Measurements from ENCODE around the gene SEZ6L.

SEZ6L gene

DNA sequence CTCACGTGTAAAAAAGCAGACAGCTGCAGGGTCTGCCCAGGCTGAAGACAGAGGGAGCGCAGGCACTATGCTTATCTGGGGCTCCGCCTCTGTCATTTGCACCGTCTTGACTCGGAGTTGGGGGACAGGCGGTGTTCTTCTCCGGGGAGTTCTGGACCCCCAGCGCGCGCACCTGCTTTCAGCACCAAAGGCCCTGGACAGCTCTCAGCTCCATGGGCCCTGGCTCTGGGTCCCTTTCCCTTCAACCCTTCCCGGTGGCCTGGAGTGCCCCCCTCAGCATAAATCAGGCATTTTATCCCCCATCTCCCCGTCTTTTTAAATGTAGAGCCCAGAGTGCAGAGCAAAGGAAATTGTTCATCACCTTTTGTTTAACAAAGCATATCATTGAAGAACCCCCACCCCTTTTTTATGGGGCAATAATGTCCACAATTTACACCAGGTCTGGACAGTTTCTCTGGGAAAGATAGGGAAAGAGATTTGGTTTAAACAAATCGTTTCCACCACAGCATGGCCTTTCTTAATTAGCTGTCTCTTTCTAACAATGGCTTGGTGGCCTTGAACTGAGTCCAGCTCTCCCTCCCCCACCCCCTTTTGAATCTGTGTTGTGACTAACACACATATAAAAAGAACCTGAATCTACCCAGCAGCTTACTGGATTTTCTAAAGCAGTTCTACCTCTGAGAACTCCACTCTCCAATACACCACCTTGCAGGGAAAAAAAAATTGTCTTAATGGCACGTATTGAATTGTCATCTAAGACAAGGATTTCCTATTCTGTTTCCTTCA, 1.7 kb downstream of the SEZ6L start:
- H3K4me3 ChIP-seq (ENCODE audit: low read depth, low read length) = no peak overlapping the region
- ChIA-PET CTCF (interaction anchor here (1.2 to 7.6 kb wide), 7 partner anchors 10 to 161 kb away, joined by 4 to 74 read pairs (median 5); no protein-coding TSS in a partner anchor), POLR2A (no interaction called here)
- TF ChIP-seq, protein P1, sequence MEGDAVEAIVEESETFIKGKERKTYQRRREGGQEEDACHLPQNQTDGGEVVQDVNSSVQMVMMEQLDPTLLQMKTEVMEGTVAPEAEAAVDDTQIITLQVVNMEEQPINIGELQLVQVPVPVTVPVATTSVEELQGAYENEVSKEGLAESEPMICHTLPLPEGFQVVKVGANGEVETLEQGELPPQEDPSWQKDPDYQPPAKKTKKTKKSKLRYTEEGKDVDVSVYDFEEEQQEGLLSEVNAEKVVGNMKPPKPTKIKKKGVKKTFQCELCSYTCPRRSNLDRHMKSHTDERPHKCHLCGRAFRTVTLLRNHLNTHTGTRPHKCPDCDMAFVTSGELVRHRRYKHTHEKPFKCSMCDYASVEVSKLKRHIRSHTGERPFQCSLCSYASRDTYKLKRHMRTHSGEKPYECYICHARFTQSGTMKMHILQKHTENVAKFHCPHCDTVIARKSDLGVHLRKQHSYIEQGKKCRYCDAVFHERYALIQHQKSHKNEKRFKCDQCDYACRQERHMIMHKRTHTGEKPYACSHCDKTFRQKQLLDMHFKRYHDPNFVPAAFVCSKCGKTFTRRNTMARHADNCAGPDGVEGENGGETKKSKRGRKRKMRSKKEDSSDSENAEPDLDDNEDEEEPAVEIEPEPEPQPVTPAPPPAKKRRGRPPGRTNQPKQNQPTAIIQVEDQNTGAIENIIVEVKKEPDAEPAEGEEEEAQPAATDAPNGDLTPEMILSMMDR (IDR thresholded peaks at IDR 0.05; ENCODE audit: insufficient read depth, low read length, missing control alignments) = no peak
- no peak for DNase-seq (ENCODE audit: low read depth, low spot score)

DNA sequence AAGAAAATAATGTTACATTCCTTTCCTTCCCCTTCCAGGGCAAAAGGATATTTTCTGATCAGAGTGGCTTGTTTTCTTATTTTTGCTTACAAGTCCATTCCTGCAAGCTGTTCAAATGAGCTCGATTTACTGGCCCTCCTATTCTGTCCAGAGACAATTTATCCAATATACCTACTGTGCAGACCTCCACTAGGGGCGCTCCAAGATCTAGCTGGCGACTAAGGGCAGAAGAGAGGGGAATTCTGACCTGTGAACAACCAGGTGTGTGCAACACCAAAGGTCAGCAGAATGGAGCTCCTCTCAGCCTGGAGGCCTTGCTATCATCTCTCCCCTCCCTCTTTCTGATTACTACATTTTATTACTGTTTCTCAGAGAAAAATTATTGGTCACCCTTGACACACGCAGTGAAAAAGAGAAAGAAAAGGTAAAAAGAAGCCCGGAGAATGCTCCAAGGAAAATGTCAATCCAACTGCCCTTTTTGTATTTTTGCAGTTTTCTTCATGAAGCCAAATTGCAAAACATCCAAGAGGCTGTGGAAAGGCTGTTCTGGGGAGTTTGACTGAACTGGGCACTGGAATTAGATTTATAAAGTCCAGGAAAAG, 3.2 kb downstream of the SEZ6L start:
- TF ChIP-seq, protein P1 (IDR thresholded peaks at IDR 0.05; ENCODE audit: insufficient read depth, low read length, missing control alignments) = peak; percentile 69
- ChIA-PET POLR2A (no interaction called here), CTCF (interaction anchor here (0.5 to 7.6 kb wide), 33 partner anchors 9 to 194 kb away, joined by 3 to 74 read pairs (median 4); no protein-coding TSS in a partner anchor)
- DNase-seq (ENCODE audit: low read depth, low spot score) = no peak
- no peak overlapping the region for H3K4me3 ChIP-seq (ENCODE audit: low read depth, low read length)

DNA sequence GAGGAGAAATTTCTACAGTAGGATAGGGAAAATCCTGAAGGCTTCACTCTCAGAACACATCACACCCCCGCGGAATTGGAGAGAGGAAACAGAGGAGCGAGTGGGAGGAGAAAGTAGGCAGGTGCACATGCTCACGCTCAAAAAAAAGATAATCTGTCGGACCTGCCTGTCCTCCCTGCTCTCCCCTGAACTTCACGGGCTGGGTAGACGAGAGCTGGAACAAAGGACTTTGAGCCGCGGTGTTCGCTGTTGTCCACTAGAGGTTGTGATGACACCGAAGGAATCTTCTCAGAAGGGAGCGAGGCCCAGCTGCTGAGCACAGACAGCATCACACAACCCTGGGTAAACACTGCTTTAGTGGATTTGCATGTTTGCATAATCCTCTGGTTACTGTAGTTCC, 5.0 kb downstream of the SEZ6L start:
- no peak for DNase-seq (ENCODE audit: low read depth, low spot score)
- POLR2A ChIA-PET = no interaction called here
- CTCF ChIA-PET = interaction anchor here (0.7 to 7.6 kb wide), 5 partner anchors 20 to 157 kb away, joined by 5 to 74 read pairs (median 9); no protein-coding TSS in a partner anchor
- H3K4me3 ChIP-seq (ENCODE audit: low read depth, low read length) = no peak overlapping the region
- TF ChIP-seq, protein P1 (IDR thresholded peaks at IDR 0.05; ENCODE audit: insufficient read depth, low read length, missing control alignments) = peak; percentile 43

DNA sequence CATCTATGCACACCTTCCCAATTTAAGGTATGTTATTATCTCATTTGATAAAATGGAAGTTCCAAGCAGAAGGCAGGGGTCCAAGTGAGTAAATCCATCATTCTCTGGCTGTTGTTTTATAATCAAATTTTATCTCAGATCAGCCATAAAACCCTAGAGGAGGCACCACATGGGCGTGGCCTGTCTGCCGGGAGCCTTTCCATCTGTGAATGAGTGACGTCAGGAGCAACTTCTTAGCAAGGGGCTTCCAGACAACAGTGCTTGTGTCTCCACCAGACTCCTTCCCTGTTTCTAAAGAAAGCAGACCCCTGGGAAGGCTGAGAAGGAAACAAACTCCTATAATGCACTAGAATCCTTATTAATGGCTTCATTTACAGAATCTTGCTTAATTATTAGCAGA, 13.5 kb downstream of the SEZ6L start:
- ChIA-PET POLR2A (no interaction called here), CTCF (interaction anchor here (3.5 kb wide), 1 partner anchor 10 kb away, joined by 21 read pairs; no protein-coding TSS in a partner anchor)
- DNase-seq (ENCODE audit: low read depth, low spot score) = no peak
- no peak overlapping the region for H3K4me3 ChIP-seq (ENCODE audit: low read depth, low read length)
- TF ChIP-seq, protein P1 (IDR thresholded peaks at IDR 0.05; ENCODE audit: insufficient read depth, low read length, missing control alignments) = no peak

DNA sequence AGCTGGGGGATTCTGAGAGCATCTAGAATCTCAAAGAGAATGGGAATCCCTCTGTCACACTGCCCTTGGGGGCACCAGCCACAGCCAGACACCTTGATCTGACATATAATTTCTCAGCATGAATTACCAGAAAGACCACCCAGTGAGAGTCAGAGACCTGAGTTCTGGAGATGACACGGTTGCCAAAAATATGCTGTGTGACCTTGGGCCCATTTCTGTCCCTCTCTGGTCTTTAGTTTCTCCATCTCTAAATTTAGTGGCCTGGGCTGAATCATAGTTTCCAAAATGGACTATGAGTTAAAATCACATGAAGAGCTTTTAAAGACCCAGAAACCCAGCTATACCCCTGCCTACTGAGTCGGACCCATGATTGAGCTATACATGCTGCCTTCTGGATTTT, 15.9 kb downstream of the SEZ6L start:
- TF ChIP-seq, protein P1 (IDR thresholded peaks at IDR 0.05; ENCODE audit: insufficient read depth, low read length, missing control alignments) = no peak
- ChIA-PET CTCF (interaction anchor here (0.9 kb wide), 1 partner anchor 145 kb away, joined by 3 read pairs; no protein-coding TSS in a partner anchor), POLR2A (no interaction called here)
- no peak overlapping the region for H3K4me3 ChIP-seq (ENCODE audit: low read depth, low read length)
- no peak for DNase-seq (ENCODE audit: low read depth, low spot score)

DNA sequence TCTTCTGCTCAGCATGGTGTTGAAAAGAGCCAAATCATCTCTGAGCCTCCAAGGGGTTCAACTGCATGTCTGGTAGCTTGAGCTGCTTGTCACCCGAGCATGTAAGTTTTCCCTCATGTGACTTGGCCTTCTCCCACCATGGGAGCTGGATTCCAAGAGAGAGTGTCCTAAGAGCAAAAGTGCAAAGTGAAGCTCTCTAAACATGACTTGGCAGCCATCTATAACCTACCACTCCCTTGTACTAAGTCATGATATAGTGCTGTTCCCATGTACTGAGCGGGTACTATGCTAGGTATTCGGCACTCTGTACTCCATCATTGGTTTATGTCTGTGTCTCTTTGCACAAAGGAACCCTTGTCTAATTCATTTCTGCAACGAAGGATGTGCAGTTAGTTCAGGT, 19.1 kb downstream of the SEZ6L start:
- ChIA-PET CTCF (interaction anchor here (2.1 kb wide), 1 partner anchor 16 kb away, joined by 7 read pairs; no protein-coding TSS in a partner anchor), POLR2A (no interaction called here)
- DNase-seq (ENCODE audit: low read depth, low spot score) = no peak
- H3K4me3 ChIP-seq (ENCODE audit: low read depth, low read length) = no peak overlapping the region
- TF ChIP-seq, protein P1 (IDR thresholded peaks at IDR 0.05; ENCODE audit: insufficient read depth, low read length, missing control alignments) = no peak

Measured in AG04449 (cell line).